ENCODE data around the gene SOCS3.

- TF ChIP-seq, protein P1, sequence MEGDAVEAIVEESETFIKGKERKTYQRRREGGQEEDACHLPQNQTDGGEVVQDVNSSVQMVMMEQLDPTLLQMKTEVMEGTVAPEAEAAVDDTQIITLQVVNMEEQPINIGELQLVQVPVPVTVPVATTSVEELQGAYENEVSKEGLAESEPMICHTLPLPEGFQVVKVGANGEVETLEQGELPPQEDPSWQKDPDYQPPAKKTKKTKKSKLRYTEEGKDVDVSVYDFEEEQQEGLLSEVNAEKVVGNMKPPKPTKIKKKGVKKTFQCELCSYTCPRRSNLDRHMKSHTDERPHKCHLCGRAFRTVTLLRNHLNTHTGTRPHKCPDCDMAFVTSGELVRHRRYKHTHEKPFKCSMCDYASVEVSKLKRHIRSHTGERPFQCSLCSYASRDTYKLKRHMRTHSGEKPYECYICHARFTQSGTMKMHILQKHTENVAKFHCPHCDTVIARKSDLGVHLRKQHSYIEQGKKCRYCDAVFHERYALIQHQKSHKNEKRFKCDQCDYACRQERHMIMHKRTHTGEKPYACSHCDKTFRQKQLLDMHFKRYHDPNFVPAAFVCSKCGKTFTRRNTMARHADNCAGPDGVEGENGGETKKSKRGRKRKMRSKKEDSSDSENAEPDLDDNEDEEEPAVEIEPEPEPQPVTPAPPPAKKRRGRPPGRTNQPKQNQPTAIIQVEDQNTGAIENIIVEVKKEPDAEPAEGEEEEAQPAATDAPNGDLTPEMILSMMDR (IDR thresholded peaks at IDR 0.05; ENCODE audit: low read depth, low read length): no peak
- TF ChIP-seq POLR2A (IDR thresholded peaks at IDR 0.05; ENCODE audit: extremely low read depth, insufficient read length) (no peak), MYC (IDR thresholded peaks at IDR 0.05; ENCODE audit: low read depth, low read length) (no peak), MAX (IDR thresholded peaks at IDR 0.05; ENCODE audit: low read depth, low read length) (no peak)
These were observed 44.3 kb downstream of the SOCS3 start for GRCh38 chr17:78315355-78316114.

Measured in NB4 (cell line).